Thyroid gland (tissue), 4 donors: ENCODE results near the gene CYGB.

Experiments used
- CTCF ChIP-seq, 6 experiments: fragments of 200-600 bp in 3 of 6; fragments of 450-650 bp in 3 of 6; sonication (generic) in 3 of 6; IDR thresholded peaks; one replicate each; pipeline ENCODE4 v1.5.1; 2016 to 2019; ENCODE audit warnings: antibody characterized with exemption in 6 of 6, mild to moderate bottlenecking in 2 of 6, inconsistent platforms in 1 of 6, moderate library complexity in 1 of 6
- POLR2A ChIP-seq, 2 donors: fragments of 450-650 bp; IDR thresholded peaks; one replicate each; pipeline ENCODE4 v1.6.1; 2017; ENCODE audit warnings: antibody characterized with exemption in 2 of 2, mild to moderate bottlenecking in 2 of 2, moderate library complexity in 1 of 2

- TF ChIP-seq CTCF (IDR thresholded peaks at IDR 0.05) (no peak), POLR2A (IDR thresholded peaks at IDR 0.05) (no peak)
Measured at GRCh38 chr17:76560036-76560876, 22.7 kb upstream of the CYGB start.
